Measurements from ENCODE around the gene FSCN2.
"Not testable (repeated sequence)": the region's sequence is repeated elsewhere in the genome, so short reads cannot be mapped to it uniquely, and the experiment has no call there.

Gene FSCN2

DNA sequence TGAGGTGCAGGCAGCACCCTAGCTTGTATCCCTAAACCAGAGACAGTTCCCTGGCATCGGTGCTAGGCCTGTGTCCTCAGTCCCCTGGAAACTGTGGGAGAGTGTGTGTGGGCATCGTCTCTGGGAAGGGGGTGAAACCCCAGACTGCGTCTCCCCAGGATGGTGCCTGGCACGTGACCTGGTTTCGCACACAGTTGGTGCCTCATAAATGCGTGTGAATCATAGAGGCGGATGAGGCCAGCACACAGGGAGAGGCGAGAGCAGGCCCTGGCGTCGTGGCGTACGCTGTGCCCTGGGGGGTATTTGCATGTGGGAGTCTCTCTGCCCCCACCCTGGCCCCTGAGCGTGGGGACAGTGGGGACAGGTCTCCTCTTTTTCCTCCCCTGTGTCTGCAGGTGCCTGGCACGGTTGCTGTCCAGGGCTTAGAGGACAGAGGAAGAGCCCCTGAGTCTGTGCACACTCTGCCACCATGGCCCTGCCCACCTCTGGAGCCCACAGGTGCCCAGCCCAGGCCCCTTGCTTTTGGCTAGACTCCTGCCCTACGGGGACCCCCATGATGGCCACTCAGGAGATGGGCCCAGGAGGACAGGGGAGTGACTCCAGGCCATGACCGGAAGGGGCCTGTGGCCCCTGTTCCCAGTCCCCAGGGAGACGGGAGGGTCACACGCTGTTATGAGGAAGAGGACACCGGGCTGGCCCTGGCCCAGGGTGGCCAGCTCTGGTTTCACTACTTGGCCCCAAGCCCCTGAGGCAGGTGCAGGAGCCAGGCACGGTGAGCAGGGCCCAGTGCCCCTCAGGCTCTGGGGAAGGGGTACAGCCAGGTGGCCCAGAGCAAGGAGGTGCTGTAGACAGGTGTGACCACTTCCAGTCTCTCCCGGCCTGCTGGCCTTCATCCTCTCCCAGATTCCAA is 1.3 kb upstream of the FSCN2 start:
- DNase-seq (ENCODE audit: low spot score) = no peak

DNA sequence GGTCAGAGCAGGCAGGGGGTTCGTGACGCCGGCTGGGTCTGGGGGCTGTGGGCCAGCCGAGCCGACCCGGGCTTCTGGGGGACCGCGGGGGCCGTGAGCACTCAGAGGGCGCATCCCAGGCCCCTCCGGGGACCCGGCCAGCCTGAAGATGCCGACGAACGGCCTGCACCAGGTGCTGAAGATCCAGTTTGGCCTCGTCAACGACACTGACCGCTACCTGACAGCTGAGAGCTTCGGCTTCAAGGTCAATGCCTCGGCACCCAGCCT is 140 bp downstream of the FSCN2 start:
- DNase-seq (ENCODE audit: low spot score) = no peak

GRCh38 chr17:81528651-81529436 is 667 bp downstream of the FSCN2 start:
- no peak for DNase-seq (ENCODE audit: low spot score)

DNA sequence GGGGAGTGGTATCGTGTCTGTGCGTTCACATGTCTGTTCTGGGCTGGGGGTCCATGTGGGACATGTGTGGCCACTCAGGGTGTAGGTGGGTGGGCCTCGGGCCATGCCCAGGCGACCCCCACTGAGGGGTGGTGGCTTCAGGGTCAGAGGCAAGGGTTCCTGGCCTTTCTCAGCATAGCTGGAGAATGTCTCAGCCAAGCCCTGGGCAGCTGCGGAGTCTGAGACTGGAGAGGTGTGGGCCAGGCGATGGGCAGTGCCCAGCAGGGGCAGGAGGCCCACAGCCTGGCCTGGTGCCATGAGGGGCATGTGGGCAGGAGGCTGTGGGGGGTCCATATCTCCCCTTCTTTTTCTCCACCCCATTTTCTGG is 1.2 kb downstream of the FSCN2 start:
- DNase-seq (ENCODE audit: low spot score) = no peak

DNA sequence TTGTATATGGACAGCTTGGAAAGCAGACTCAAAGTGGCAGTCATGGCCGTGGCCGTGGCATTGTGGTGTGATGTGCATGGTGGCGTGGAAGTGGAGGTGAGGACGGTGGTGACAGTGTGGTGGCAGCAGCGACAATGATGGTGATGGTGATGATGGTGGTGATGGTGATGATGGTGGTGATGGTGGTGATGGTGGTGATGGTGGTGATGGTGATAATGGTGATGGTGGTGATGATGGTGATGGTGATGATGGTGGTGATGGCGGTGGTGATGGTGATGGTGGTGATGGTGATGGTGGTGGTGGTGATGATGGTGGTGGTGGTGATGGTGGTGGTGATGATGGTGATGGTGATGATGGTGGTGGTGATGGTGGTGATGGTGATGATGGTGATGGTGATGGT is 2.8 kb downstream of the FSCN2 start:
- DNase-seq (ENCODE audit: low spot score) = not testable (repeated sequence)

DNA sequence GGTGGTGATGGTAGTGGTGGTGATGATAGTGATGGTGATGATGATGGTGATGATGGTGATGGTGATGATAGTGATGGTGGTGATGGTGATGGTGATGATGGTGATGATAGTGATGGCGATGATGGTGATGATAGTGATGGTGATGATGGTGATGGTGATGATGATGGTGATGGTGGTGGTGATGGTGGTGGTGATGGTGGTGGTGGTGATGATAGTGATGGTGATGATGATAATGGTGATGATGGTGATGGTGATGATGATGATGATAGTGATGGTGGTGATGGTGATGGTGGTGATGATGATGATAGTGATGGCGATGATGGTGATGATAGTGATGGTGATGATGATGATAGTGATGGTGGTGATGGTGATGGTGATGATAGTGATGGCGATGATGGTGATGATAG is 3.8 kb downstream of the FSCN2 start:
- DNase-seq (ENCODE audit: low spot score) = not testable (repeated sequence)

DNA sequence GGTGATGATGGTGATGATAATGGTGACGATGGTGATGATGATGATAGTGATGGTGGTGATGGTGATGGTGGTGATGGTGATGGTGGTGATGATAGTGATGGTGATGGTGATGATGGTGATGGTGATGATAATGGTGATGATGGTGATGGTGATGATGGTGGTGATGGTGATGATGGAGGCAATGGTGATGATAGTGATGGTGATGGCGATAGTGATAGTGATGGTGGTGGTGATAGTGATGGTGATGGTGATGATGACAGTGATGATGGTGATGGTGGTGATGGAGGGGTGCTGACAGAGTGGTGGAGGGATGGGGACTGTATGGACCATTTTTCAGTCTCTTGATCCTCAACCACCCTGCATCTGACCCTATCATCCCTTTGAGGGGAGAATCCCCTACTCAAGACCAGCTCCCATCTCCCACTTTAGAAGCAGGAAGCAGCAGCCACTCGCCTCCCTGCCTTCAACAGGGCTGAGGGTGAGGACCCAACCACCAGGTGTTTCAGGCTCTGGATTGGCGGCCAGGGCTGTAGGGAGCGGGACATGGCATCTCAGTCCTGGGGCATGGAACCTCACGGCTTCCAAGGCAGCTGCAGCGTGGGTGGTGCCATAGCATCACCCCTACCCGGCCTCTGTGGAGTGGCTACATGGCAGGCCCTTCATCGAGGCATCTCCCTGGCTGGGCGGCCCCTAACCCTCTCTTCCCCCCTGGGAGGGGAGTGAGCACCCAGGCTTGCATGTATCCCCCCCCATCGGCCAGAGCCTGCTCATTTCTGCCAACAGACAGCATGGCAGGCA is 4.5 kb downstream of the FSCN2 start:
- no peak for DNase-seq (ENCODE audit: low spot score)

GRCh38 chr17:81533339-81534141 is 5.4 kb downstream of the FSCN2 start:
- DNase-seq (ENCODE audit: low spot score) = no peak

- no peak for DNase-seq (ENCODE audit: low spot score)
These were observed 6.2 kb downstream of the FSCN2 start for GRCh38 chr17:81534157-81535006.

- DNase-seq (ENCODE audit: low spot score) = no peak
These were observed 6.8 kb downstream of the FSCN2 start for GRCh38 chr17:81535007-81535328.

- no peak for DNase-seq (ENCODE audit: low spot score)
These were observed 7.5 kb downstream of the FSCN2 start for GRCh38 chr17:81535480-81536298.

DNA sequence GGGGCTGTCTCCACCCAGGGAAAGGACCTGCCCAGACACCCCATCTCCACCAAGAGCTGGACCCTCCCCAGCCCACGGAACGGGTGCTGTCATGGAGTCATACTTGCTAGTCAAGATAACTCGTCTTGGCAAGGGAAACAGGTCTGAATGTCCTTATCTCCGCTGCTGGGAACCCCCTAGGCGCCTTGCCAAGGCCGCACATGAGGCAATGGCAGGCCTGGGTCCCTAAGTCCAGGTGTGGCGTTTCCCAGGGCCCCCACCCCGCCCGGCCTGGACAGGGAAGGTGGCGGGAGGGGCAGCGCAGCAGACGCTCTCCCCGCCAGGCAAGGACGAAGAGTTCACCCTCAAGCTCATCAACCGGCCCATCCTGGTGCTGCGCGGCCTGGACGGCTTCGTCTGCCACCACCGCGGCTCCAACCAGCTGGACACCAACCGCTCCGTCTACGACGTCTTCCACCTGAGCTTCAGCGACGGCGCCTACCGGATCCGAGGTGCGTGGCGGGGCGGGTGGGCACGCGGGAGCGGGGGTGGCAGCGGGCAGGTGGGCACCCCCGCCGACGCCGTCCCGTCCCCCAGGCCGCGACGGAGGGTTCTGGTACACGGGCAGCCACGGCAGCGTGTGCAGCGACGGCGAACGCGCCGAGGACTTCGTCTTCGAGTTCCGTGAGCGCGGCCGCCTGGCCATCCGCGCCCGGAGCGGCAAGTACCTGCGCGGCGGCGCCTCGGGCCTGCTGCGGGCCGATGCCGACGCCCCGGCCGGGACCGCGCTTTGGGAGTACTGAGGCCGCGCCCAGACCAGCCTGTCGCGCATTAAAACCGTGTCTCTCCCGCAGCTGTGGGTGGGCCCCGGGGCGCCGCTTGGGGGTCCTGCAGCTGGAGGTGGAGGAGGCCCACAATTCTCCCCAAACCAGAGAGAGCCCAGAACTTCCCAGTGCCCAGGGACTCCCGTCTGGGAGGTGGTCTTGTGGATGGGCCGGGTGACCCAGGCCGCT is 8.4 kb downstream of the FSCN2 start:
- DNase-seq (ENCODE audit: low spot score) = no peak

GRCh38 chr17:81537343-81537855 is 9.2 kb downstream of the FSCN2 start:
- DNase-seq (ENCODE audit: low spot score) = peak; percentile 60

DNA sequence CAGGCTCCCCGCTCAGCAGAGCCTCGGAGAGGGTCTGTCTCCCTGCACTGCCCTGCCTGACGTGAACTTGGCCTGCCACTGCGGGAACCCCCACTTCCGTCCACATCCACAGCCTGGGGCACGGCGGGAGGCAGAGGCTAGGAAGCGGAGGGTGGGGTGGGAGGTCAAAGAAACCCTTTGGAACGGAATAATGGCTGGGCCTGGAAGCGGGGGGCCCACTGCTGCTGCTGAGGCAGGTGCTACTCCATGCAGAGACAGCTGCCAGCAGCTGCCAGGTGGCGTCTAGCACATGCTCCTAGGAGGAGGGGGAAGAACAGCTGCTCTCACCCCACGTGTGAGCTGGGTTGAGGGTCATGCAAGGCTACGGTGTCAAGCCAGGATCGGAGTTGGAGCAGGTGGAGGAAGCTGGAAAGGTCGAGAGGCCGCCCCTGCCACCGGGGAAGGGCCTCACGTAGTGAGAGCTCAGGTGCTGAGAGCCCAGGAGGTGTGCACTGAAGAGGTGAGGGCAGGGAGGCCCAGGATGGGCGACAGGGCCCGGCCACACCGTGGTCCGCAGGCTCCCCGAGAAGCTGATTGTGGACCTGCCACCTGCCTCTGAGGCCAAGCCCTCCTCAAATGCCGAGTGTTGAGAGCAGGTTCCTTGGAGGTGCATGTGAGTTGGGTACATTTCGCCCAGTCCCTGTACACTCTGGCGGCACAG is 9.8 kb downstream of the FSCN2 start:
- no peak for DNase-seq (ENCODE audit: low spot score)

DNA sequence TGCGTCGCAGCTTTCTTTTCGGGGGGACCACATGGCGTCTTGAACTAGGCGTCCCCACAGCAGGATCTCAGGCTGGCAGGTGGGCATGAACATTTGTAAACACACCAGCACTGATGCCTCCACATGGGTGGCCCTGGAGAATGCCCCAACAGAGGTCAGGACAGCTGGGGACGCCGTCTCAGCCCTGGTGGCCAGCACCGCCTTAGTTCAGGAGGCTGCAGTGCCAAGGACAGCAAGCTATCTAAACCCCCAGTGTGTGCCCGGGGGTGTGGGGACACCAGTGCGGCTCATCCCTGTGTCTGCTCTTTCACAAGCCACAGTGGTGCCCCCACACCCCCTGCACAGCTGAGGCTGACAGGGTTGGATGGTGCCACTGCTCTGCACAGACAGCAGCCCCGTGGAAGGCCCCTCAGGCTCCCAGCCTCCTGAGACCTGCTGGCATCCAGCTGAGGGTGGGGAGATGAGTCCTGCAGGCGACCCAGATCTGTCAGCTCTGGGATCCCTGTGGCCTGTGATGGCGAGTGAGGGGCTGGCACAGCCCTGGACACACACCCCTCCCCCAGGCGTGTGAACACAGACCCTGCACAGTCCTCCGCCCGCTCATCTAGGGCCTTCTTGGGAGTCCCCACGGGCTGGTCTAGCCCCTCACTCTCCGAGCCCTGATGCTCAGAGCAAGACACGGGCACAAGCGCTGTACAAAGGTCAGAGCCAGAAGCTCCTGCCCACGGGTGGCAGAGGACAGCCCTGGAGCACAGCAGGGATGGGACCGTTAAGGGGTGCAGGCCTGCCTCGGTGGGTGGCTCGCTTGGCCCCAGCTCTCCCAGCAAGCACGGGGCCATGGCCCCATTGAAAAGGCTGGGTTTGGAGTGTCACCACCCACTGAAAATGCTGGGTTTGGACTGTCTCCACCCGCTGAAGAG is 10.7 kb downstream of the FSCN2 start:
- DNase-seq (ENCODE audit: low spot score) = no peak

GRCh38 chr17:81539571-81539900 is 11.4 kb downstream of the FSCN2 start:
- DNase-seq (ENCODE audit: low spot score) = no peak

All from kidney tubule cell (primary cell).